HG03045 (cell line): ENCODE data around the gene PXDN.
"Not testable (repeated sequence)": the region's sequence is repeated elsewhere in the genome, so short reads cannot be mapped to it uniquely, and the experiment has no call there.

ENCODE experiments used
- ATAC-seq: cut with Tn5 transposase; IDR thresholded peaks from one replicate; pipeline ENCODE4 v1.9.1; 2021; ENCODE audit warnings: mild to moderate bottlenecking, moderate library complexity; ENCODE audit not compliant: unreplicated experiment

The PXDN gene

GRCh38 chr2:1727796-1728474, 16.4 kb downstream of the PXDN start:
- no peak for ATAC-seq

GRCh38 chr2:1727101-1727771, 17.1 kb downstream of the PXDN start:
- ATAC-seq = no peak

- no peak for ATAC-seq
These were observed 17.8 kb downstream of the PXDN start for GRCh38 chr2:1726558-1726957.

- ATAC-seq = not testable (repeated sequence)
These were observed 20.0 kb downstream of the PXDN start for GRCh38 chr2:1724351-1724750.

- no peak for ATAC-seq
These were observed 20.8 kb downstream of the PXDN start for GRCh38 chr2:1723397-1724042.

- ATAC-seq = no peak
These were observed 21.6 kb downstream of the PXDN start for GRCh38 chr2:1722692-1723091.

- no peak for ATAC-seq
These were observed 22.3 kb downstream of the PXDN start for GRCh38 chr2:1721706-1722646.

- ATAC-seq = no peak
These were observed 25.7 kb downstream of the PXDN start for GRCh38 chr2:1718339-1719220.

- ATAC-seq = no peak
These were observed 27.2 kb downstream of the PXDN start for GRCh38 chr2:1717113-1717512.

GRCh38 chr2:1716441-1716840, 27.9 kb downstream of the PXDN start:
- no peak for ATAC-seq

GRCh38 chr2:1716014-1716305, 28.4 kb downstream of the PXDN start:
- ATAC-seq = not testable (repeated sequence)

- no peak for ATAC-seq
These were observed 28.9 kb downstream of the PXDN start for GRCh38 chr2:1715184-1716013.

- ATAC-seq = no peak
These were observed 29.8 kb downstream of the PXDN start for GRCh38 chr2:1714291-1715064.

GRCh38 chr2:1713839-1714236, 30.5 kb downstream of the PXDN start:
- ATAC-seq = no peak

- ATAC-seq = no peak
These were observed 31.0 kb downstream of the PXDN start for GRCh38 chr2:1713142-1713838.

- ATAC-seq = no peak
These were observed 34.3 kb downstream of the PXDN start for GRCh38 chr2:1709946-1710560.

GRCh38 chr2:1709335-1709605, 35.0 kb downstream of the PXDN start:
- ATAC-seq = no peak
